ENCODE results near the gene KCNE2.

Gene KCNE2

GRCh38 chr21:34354836-34355235 lies 9.0 kb upstream of the KCNE2 start:
- H3K36me3 ChIP-seq (ENCODE audit: control insufficient read depth in 2 of 2, insufficient read depth in 1 of 2, low read length in 2 of 2): no peaks in the 10 kb centered on the region
- CTCF ChIA-PET: interaction anchor here (0.6 to 12.4 kb wide), 5 partner anchors 8 to 431 kb away, joined by 3 to 219 read pairs (median 4); partner anchors contain the start of gene KCNE2
- no peaks in the 10 kb centered on the region; the same call in 1 of the 2 replicates for H3K9me3 ChIP-seq (ENCODE audit: control insufficient read depth, insufficient read depth, low read depth, low read length)
- no peak overlapping the region for H3K27ac ChIP-seq (ENCODE audit: extremely low read depth, low read depth, low read length)
- TF ChIP-seq MZF1 (tag by site-specific recombination; IDR thresholded peaks at IDR 0.05; ENCODE audit: borderline replicate concordance) (no peak), ZNF660 (tag by site-specific recombination; IDR thresholded peaks at IDR 0.05) (no peak), ZNF37A (tag by site-specific recombination; IDR thresholded peaks at IDR 0.05) (no peak), ZNF366 (tag by site-specific recombination; conservative IDR thresholded peaks at IDR 0.05) (no peak)
- no peaks in the 10 kb centered on the region for H3K4me1 ChIP-seq (ENCODE audit: control insufficient read depth, insufficient read depth, low read length)
- POLR2A ChIA-PET: no interaction called here
- no peak overlapping the region for H3K4me3 ChIP-seq (ENCODE audit: low read depth, low read length)

DNA sequence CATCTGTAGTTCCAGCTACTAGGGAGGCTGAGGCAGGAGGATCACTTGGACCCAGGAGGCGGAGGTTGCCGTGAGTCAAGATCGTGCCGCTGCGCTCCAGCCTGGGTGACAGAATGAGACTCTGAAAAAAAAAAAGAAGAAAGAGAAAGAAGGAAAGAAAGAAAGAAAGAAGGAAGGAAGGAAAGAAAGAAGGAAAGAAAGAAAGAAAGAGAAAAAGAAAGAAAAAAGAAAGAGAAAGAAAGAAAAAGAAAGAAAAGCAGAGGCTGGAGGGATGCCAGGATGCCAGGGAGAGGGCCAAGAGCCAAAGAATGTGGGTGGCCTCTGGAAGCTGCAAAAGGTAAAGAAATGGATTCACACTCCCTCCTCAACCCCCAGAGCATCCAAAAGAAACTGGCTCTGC lies 8.2 kb upstream of the KCNE2 start:
- no peak overlapping the region for H3K4me3 ChIP-seq (ENCODE audit: low read depth, low read length)
- CTCF ChIA-PET: interaction anchor here (12.4 kb wide), 1 partner anchor 432 kb away, joined by 219 read pairs; no protein-coding TSS in a partner anchor
- no peaks in the 10 kb centered on the region for H3K4me1 ChIP-seq (ENCODE audit: control insufficient read depth, insufficient read depth, low read length)
- no peak overlapping the region for H3K27ac ChIP-seq (ENCODE audit: extremely low read depth, low read depth, low read length)
- POLR2A ChIA-PET: no interaction called here
- H3K9me3 ChIP-seq (ENCODE audit: control insufficient read depth, insufficient read depth, low read depth, low read length): no peaks in the 10 kb centered on the region; the same call in 1 of the 2 replicates
- H3K36me3 ChIP-seq (ENCODE audit: control insufficient read depth in 2 of 2, insufficient read depth in 1 of 2, low read length in 2 of 2): no peaks in the 10 kb centered on the region
- TF ChIP-seq ZNF366 (tag by site-specific recombination; conservative IDR thresholded peaks at IDR 0.05) (peak; percentile 52; the same call in 1 of the 2 replicates), ZBTB10 (tag by site-specific recombination; IDR thresholded peaks at IDR 0.05) (no peak)

- ChIA-PET POLR2A (no interaction called here), CTCF (interaction anchor here (0.7 to 1.7 kb wide), 2 partner anchors 9 to 10 kb away, joined by 4 to 8 read pairs; no protein-coding TSS in a partner anchor)
- Histone ChIP-seq H3K9me3 (ENCODE audit: control insufficient read depth, insufficient read depth, low read depth, low read length) (no peaks in the 10 kb centered on the region; the same call in 1 of the 2 replicates), H3K36me3 (ENCODE audit: control insufficient read depth in 2 of 2, insufficient read depth in 1 of 2, low read length in 2 of 2) (no peaks in the 10 kb centered on the region), H3K27ac (ENCODE audit: extremely low read depth, low read depth, low read length) (no peak overlapping the region), H3K4me3 (ENCODE audit: low read depth, low read length) (no peak overlapping the region), H3K4me1 (ENCODE audit: control insufficient read depth, insufficient read depth, low read length) (no peaks in the 10 kb centered on the region)
- TF ChIP-seq HOXD13 (CRISPR knock-in tag; IDR thresholded peaks at IDR 0.05; ENCODE audit: borderline replicate concordance): no peak
- no peak for TF ChIP-seq ZNF174 (tag by site-specific recombination; IDR thresholded peaks at IDR 0.05)
- TF ChIP-seq ZNF184 (tag by site-specific recombination; IDR thresholded peaks at IDR 0.05): peak; percentile 96
Measured at GRCh38 chr21:34357889-34358288, 5.9 kb upstream of the KCNE2 start.

DNA sequence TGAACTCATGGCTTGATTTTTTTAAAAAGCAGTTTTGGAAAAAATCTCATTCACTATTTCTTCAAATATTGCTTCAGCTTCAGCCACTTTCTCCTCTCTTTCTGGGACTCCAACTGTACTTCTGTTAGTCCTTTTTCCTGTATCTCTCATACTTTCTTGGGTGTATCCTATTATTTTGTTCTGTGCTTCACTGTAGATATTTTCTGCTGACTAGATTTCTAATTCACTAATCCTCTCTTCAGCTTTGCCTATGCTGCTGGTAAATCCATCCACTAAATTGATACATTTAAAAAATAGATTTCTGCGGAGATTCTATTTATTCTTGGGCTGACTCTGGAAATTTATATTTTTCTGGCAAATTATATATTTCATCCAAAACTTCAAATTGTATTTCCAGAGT lies 4.9 kb upstream of the KCNE2 start:
- Histone ChIP-seq H3K4me3 (ENCODE audit: low read depth, low read length) (no peak overlapping the region), H3K4me1 (ENCODE audit: control insufficient read depth, insufficient read depth, low read length) (no peaks in the 10 kb centered on the region), H3K27ac (ENCODE audit: extremely low read depth, low read depth, low read length) (no peak overlapping the region), H3K9me3 (ENCODE audit: control insufficient read depth, insufficient read depth, low read depth, low read length) (no peaks in the 10 kb centered on the region; the same call in 1 of the 2 replicates), H3K36me3 (ENCODE audit: control insufficient read depth in 2 of 2, insufficient read depth in 1 of 2, low read length in 2 of 2) (no peaks in the 10 kb centered on the region)
- TF ChIP-seq ZNF626 (tag by site-specific recombination; IDR thresholded peaks at IDR 0.05): no peak
- no peak for TF ChIP-seq ZNF112 (tag by site-specific recombination; IDR thresholded peaks at IDR 0.05)
- TF ChIP-seq ZNF133 (tag by site-specific recombination; IDR thresholded peaks at IDR 0.05): peak; percentile 57; the same call in 1 of the 2 replicates
- CTCF ChIA-PET: interaction anchor here (0.6 to 5.2 kb wide), 5 partner anchors 10 to 1710 kb away, joined by 3 to 41 read pairs (median 5); no protein-coding TSS in a partner anchor
- POLR2A ChIA-PET: no interaction called here

All from HEK293 (cell line).